Prostate gland (tissue), 2 donors: ENCODE data around the gene ANGPTL3. TPM values are rescaled to one million over a fixed set of nuclear protein-coding genes. Genes with fewer than 3 reads are reported as not detected.
"Not testable (repeated sequence)": the region's sequence is repeated elsewhere in the genome, so short reads cannot be mapped to it uniquely, and the experiment has no call there.

ENCODE experiments used
- DNase-seq: peaks from one replicate; pipeline ENCODE4 v3.0.0-alpha.2; 2019; ENCODE audit warnings: low spot score
- H3K27ac ChIP-seq, 2 donors: fragments of 200-600 bp; sonication (generic); 2 replicates each; pipeline ENCODE4 v1.5.1; 2017 to 2019
- H3K27me3 ChIP-seq: fragments of 200-600 bp; sonication (generic); replicated peaks from 2 replicates; pipeline ENCODE4 v1.5.1; 2019; ENCODE audit not compliant: insufficient read depth
- H3K36me3 ChIP-seq, 2 donors: fragments of 200-600 bp; sonication (generic); 1 replicate in 1 of 2; 2 replicates in 1 of 2; pipeline versions ENCODE4 v1.5.1 to v1.8.1; 2017 to 2019
- H3K4me1 ChIP-seq: fragments of 200-600 bp; sonication (generic); replicated peaks from 2 replicates; pipeline ENCODE4 v1.5.1; 2019
- H3K4me3 ChIP-seq, 2 donors: fragments of 200-600 bp; sonication (generic); 2 replicates each; pipeline ENCODE4 v1.5.1; 2017 to 2019
- H3K9me3 ChIP-seq: fragments of 200-600 bp; sonication (generic); 2 replicates; pipeline ENCODE4 v1.5.1; 2017
- CTCF ChIP-seq, 4 experiments: fragments of 200-600 bp in 2 of 4; fragments of 450-650 bp in 2 of 4; sonication (generic) in 2 of 4; IDR thresholded peaks; 1 replicate in 3 of 4; 2 replicates in 1 of 4; pipeline ENCODE4 v1.5.1; 2016 to 2019; ENCODE audit warnings: antibody characterized with exemption in 4 of 4, mild to moderate bottlenecking in 2 of 4, moderate library complexity in 2 of 4
- POLR2A ChIP-seq: fragments of 450-650 bp; IDR thresholded peaks from one replicate; pipeline ENCODE4 v1.6.1; 2016; ENCODE audit warnings: antibody characterized with exemption, mild to moderate bottlenecking
- POLR2AphosphoS5 ChIP-seq: sonication (generic); formaldehyde crosslinking; IDR thresholded peaks from one replicate; pipeline ENCODE4 v1.6.1; 2017; ENCODE audit warnings: antibody characterized with exemption
- WGBS: methylation state at CpG from one replicate; pipeline ENCODE4 v1.1.5; 2018; 5-methylcytosine and 5-hydroxymethylcytosine counted together
- intact Hi-C: fragments of 100-400 bp; cut with DNase I; formaldehyde crosslinking; loops from one replicate; pipeline ENCODE4 v1.14.2; 2022
- total RNA-seq, 2 donors: library from RNA; depleted of rRNA; stranded (reverse); fragments of >200 nt; gene quantifications; one replicate each; pipeline ENCODE4 v1.1.0, GENCODE V29; 2016

ANGPTL3 gene, protein sequence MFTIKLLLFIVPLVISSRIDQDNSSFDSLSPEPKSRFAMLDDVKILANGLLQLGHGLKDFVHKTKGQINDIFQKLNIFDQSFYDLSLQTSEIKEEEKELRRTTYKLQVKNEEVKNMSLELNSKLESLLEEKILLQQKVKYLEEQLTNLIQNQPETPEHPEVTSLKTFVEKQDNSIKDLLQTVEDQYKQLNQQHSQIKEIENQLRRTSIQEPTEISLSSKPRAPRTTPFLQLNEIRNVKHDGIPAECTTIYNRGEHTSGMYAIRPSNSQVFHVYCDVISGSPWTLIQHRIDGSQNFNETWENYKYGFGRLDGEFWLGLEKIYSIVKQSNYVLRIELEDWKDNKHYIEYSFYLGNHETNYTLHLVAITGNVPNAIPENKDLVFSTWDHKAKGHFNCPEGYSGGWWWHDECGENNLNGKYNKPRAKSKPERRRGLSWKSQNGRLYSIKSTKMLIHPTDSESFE
- total RNA-seq: not detected

DNA sequence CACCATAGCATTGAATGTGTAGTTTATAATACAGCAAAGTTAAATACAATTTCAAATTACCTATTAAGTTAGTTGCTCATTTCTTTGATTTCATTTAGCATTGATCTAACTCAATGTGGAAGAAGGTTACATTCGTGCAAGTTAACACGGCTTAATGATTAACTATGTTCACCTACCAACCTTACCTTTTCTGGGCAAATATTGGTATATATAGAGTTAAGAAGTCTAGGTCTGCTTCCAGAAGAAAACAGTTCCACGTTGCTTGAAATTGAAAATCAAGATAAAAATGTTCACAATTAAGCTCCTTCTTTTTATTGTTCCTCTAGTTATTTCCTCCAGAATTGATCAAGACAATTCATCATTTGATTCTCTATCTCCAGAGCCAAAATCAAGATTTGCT is at the start of gene ANGPTL3:
Gene ANGPTL3, plus strand, starts transcription at position 240 of the 400 bp plus-strand sequence. Its CDS starts 47 bp downstream, at position 287.
- Histone ChIP-seq H3K36me3 (no peaks in the 10 kb centered on the region), H3K27me3 (no peaks in the 10 kb centered on the region), H3K4me3 (no peak within 1 kb of the TSS), H3K4me1 (no peaks in the 10 kb centered on the region), H3K27ac (no peak within 1 kb of the TSS), H3K9me3 (no peaks in the 10 kb centered on the region)
- TF ChIP-seq POLR2A (no peak), CTCF (IDR thresholded peaks at IDR 0.05) (no peak), POLR2AphosphoS5 (no peak)
- intact Hi-C loops: no loop called here
- 71% methylated on average over 3 of the region's 3 CpGs for WGBS
- no peak for DNase-seq

DNA sequence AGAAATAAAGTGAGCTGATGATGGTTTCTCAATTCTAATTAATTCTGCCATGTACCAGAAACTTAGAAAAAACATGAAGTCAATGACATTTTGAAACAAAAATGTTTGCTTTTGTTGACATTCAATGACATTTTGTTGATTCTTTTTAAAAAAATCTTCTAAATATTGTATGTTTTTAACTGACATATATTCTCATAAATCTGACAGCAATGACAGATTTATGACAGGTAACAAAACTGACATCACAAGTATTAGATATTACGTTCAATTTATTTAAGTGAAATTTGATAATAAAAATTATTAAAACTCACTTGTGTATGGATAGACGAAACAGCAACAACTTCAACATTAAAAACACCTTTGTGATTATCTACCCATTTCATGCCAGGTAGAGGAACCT is 36.0 kb upstream of the ANGPTL3 start:
- Histone ChIP-seq H3K27ac (no peak overlapping the region), H3K27me3 (no peaks in the 10 kb centered on the region), H3K9me3 (no peaks in the 10 kb centered on the region), H3K4me1 (no peaks in the 10 kb centered on the region), H3K4me3 (no peak overlapping the region), H3K36me3 (no peaks in the 10 kb centered on the region)
- no peak for DNase-seq
- TF ChIP-seq POLR2AphosphoS5: no peak
- no peak for TF ChIP-seq POLR2A
- TF ChIP-seq CTCF (IDR thresholded peaks at IDR 0.05): no peak
- 96% methylated on average over 2 of the region's 2 CpGs for WGBS
- intact Hi-C loops: no loop called here

- H3K4me3 ChIP-seq, H3K36me3 ChIP-seq, H3K27ac ChIP-seq, DNase-seq, intact Hi-C loops, H3K9me3 ChIP-seq, H3K27me3 ChIP-seq, H3K4me1 ChIP-seq: not testable (repeated sequence)
- 100% methylated on average over 1 of the region's 1 CpG for WGBS
These were observed 30.1 kb upstream of the ANGPTL3 start for GRCh38 chr1:62567182-62567581.

- WGBS: 87% methylated on average over 1 of the region's 1 CpG
These were observed 29.4 kb upstream of the ANGPTL3 start for GRCh38 chr1:62567926-62568325.

DNA sequence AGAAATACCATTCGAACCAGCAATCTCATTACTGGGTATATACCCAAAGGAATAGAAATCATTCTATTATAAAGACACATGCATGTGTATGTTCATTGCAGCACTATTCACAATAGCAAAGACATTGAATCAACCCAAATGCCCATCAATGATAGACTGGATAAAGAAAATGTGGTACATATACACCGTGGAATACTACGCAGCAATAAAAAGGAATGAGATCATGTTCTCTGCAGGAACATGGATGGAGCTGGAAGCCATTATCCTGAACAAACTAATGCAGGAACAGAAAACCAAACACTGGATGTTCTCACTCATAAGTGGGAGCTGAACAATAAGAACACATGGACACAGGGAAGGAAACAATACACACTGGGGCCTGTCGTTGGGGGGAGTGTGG is 25.8 kb upstream of the ANGPTL3 start:
- intact Hi-C loops, H3K36me3 ChIP-seq, DNase-seq, H3K4me3 ChIP-seq, H3K4me1 ChIP-seq, H3K27me3 ChIP-seq, H3K27ac ChIP-seq, H3K9me3 ChIP-seq: not testable (repeated sequence)
- WGBS: over 99% methylated on average over 4 of the region's 4 CpGs

More at GRCh38 chr1:62567926-62568325, 29.4 kb upstream of the ANGPTL3 start:
- DNase-seq, intact Hi-C loops, H3K27me3 ChIP-seq, H3K36me3 ChIP-seq, H3K27ac ChIP-seq, H3K4me3 ChIP-seq, H3K4me1 ChIP-seq, H3K9me3 ChIP-seq: not testable (repeated sequence)

DNA sequence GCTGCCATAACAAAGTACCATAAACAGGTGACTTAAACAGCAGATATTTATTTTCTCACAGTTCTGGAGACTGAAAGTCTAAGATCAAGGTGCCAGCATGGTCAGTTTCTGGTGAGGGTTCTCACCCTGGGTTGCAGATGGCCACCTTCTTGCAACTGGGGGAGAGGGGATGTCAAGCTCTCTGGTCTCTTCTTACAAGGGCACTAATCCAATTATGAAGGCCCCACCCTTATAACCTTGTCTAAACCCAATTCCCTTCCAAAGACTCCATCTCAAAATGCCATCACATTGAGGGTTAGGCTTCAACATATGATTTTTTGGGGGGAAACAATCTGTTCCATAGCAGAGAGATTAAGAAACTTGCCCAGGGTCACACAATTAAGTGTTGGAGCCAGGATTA is 24.8 kb upstream of the ANGPTL3 start:
- Histone ChIP-seq H3K4me1 (no peaks in the 10 kb centered on the region), H3K36me3 (no peaks in the 10 kb centered on the region), H3K4me3 (no peak overlapping the region), H3K27ac (no peak overlapping the region), H3K9me3 (no peaks in the 10 kb centered on the region), H3K27me3 (no peaks in the 10 kb centered on the region)
- intact Hi-C loops: no loop called here
- no peak for DNase-seq
- TF ChIP-seq POLR2AphosphoS5 (no peak), POLR2A (no peak), CTCF (IDR thresholded peaks at IDR 0.05) (no peak)
